PC-9 (cell line): ENCODE measurements around the gene CYP11A1. TPM values are rescaled to one million over a fixed set of nuclear protein-coding genes. Genes with fewer than 3 reads are reported as not detected.

ENCODE experiments used
- BruUV-seq: library from RNA; stranded (reverse); fragments of 400-500 nt; replicated peaks from 2 replicates; lab custom pipeline; 2021; lab: Mats Ljungman, UMichigan
- CTCF ChIA-PET: fragments of 300-600 bp; sonication (Branson Sonifier 250); formaldehyde crosslinking; loops from one replicate; lab custom pipeline; 2022; ENCODE audit warnings: antibody characterized with exemption; lab: Charles Lee
- POLR2A ChIA-PET: fragments of 300-600 bp; sonication (Branson Sonifier 250); formaldehyde crosslinking; loops from one replicate; lab custom pipeline; 2022; ENCODE audit warnings: antibody characterized with exemption; ENCODE audit not compliant: unreplicated experiment; lab: Charles Lee
- DNase-seq, 2 experiments: peaks; one replicate each; pipeline versions ENCODE4 v3.0.0 to v3.0.0-alpha.2; 2015 to 2022; ENCODE audit warnings: mixed read lengths in 1 of 2
- H2AFZ ChIP-seq: fragments of 200-600 bp; sonication (generic); 2 replicates; pipeline ENCODE4 v1.8.1; 2017; ENCODE audit warnings: antibody characterized with exemption
- H3F3A ChIP-seq: fragments of 200-600 bp; sonication (generic); 2 replicates; pipeline ENCODE4 v1.8.1; 2017; ENCODE audit warnings: antibody characterized with exemption, mild to moderate bottlenecking, low read depth; ENCODE audit not compliant: insufficient read depth
- H3K27ac ChIP-seq: fragments of 200-600 bp; sonication (generic); 2 replicates; pipeline ENCODE4 v1.6.1; 2016; ENCODE audit warnings: mixed run types
- H3K27me3 ChIP-seq: fragments of 200-600 bp; sonication (generic); 2 replicates; pipeline ENCODE4 v1.6.1; 2016; ENCODE audit warnings: low read depth, mixed run types; ENCODE audit not compliant: insufficient read depth
- H3K36me3 ChIP-seq: fragments of 200-600 bp; sonication (generic); 2 replicates; pipeline ENCODE4 v1.6.1; 2016; ENCODE audit warnings: low read depth, mixed run types
- H3K4me1 ChIP-seq: fragments of 200-600 bp; sonication (generic); replicated peaks from 2 replicates; pipeline ENCODE4 v1.6.1; 2016; ENCODE audit warnings: mixed run types; ENCODE audit not compliant: insufficient read depth
- H3K4me2 ChIP-seq: fragments of 200-600 bp; sonication (generic); 2 replicates; pipeline ENCODE4 v1.6.1; 2017; ENCODE audit warnings: mixed run types
- H3K4me3 ChIP-seq: fragments of 200-600 bp; sonication (generic); 2 replicates; pipeline ENCODE4 v1.6.1; 2016; ENCODE audit warnings: mixed run types
- H3K79me2 ChIP-seq: fragments of 200-600 bp; sonication (generic); 2 replicates; pipeline ENCODE4 v1.6.1; 2017; ENCODE audit warnings: low read depth, mixed run types
- H3K9me2 ChIP-seq: fragments of 200-600 bp; sonication (generic); 2 replicates; pipeline ENCODE4 v1.8.1; 2017; ENCODE audit warnings: mild to moderate bottlenecking; ENCODE audit not compliant: insufficient read depth
- H3K9me3 ChIP-seq: fragments of 200-600 bp; sonication (generic); 2 replicates; pipeline ENCODE4 v1.8.1; 2016; ENCODE audit warnings: low read depth; ENCODE audit not compliant: insufficient read depth
- H4K20me1 ChIP-seq: fragments of 200-600 bp; sonication (generic); 2 replicates; pipeline ENCODE4 v1.8.1; 2017; ENCODE audit not compliant: insufficient read depth
- CTCF ChIP-seq: fragments of 200-600 bp; sonication (generic); conservative IDR thresholded peaks from 2 replicates; pipeline ENCODE4 v1.6.1; 2017; ENCODE audit warnings: mixed run types, antibody characterized with exemption, mild to moderate bottlenecking, moderate library complexity
- EZH2 ChIP-seq: fragments of 200-600 bp; sonication (generic); IDR thresholded peaks from 2 replicates; pipeline ENCODE4 v1.8.0; 2017; ENCODE audit warnings: antibody characterized with exemption, low read depth
- intact Hi-C: fragments of 100-400 bp; cut with micrococcal nuclease; formaldehyde crosslinking; loops from one replicate; pipeline ENCODE4 v1.10.0; 2022; ENCODE audit not compliant: unreplicated experiment
- total RNA-seq: library from RNA; stranded (reverse); gene quantifications from 2 replicates; pipeline ENCODE4 v1.2.3, GENCODE V29; 2021

The CYP11A1 gene
- total RNA-seq, 1 experiment from 2014 or later: 7.1 TPM

GRCh38 chr15:74400915-74401757, 33.7 kb upstream of the CYP11A1 start:
- Histone ChIP-seq H4K20me1 (no peaks in the 10 kb centered on the region), H2AFZ (no peak overlapping the region), H3K36me3 (no peaks in the 10 kb centered on the region), H3K9me2 (no peaks in the 10 kb centered on the region), H3K79me2 (0 out of 2 replicates have a peak, but pooled peaks cover 4% of the 10 kb centered on the region), H3K9me3 (no peaks in the 10 kb centered on the region), H3F3A (peaks cover 20% of the 10 kb centered on the region; the same call in 1 of the 2 replicates), H3K4me1 (peaks cover 58% of the 10 kb centered on the region), H3K4me3 (peak overlapping the region; percentile 8; the same call in 1 of the 2 replicates), H3K27me3 (no peaks in the 10 kb centered on the region), H3K4me2 (peak overlapping the region; percentile 68), H3K27ac (peak overlapping the region; percentile 89)
- BruUV-seq: no TSS peak
- DNase-seq: peak; percentile 70 to 77
- ChIA-PET POLR2A (interaction anchor here (0.5 to 1.2 kb wide), 6 partner anchors 13 to 215 kb away, joined by 4 to 10 read pairs (median 6); no protein-coding TSS in a partner anchor), CTCF (interaction anchor here (1.9 kb wide), 1 partner anchor 19 kb away, joined by 5 read pairs; no protein-coding TSS in a partner anchor)
- intact Hi-C loops: no loop called here
- TF ChIP-seq CTCF (no peak), EZH2 (no peak)

- CTCF ChIA-PET: interaction anchor here (1.9 kb wide), 1 partner anchor 18 kb away, joined by 5 read pairs; no protein-coding TSS in a partner anchor
- H3K4me3 ChIP-seq: peak overlapping the region; percentile 8; the same call in 1 of the 2 replicates
- H2AFZ ChIP-seq: no peak overlapping the region
- no peaks in the 10 kb centered on the region for H3K9me3 ChIP-seq
- no peaks in the 10 kb centered on the region for H3K27me3 ChIP-seq
- POLR2A ChIA-PET: interaction anchor here (0.5 to 1.2 kb wide), 3 partner anchors 12 to 216 kb away, joined by 5 to 10 read pairs (median 8); no protein-coding TSS in a partner anchor
- no peaks in the 10 kb centered on the region for H4K20me1 ChIP-seq
- H3K27ac ChIP-seq: peak overlapping the region; percentile 89
- peaks cover 65% of the 10 kb centered on the region for H3K4me1 ChIP-seq
- no peaks in the 10 kb centered on the region for H3K36me3 ChIP-seq
- peak overlapping the region; percentile 68 for H3K4me2 ChIP-seq
- BruUV-seq: TSS peak; percentile 18
- H3K9me2 ChIP-seq: no peaks in the 10 kb centered on the region
- TF ChIP-seq CTCF (no peak), EZH2 (no peak)
- DNase-seq: peak in 1 of 2 experiments; percentile 48
- intact Hi-C loops: no loop called here
- H3F3A ChIP-seq: peaks cover 20% of the 10 kb centered on the region; the same call in 1 of the 2 replicates
- H3K79me2 ChIP-seq: 0 out of 2 replicates have a peak, but pooled peaks cover 4% of the 10 kb centered on the region
Measured at GRCh38 chr15:74400313-74400860, 32.9 kb upstream of the CYP11A1 start.
